Spleen (tissue), 7 donors: ENCODE data around the gene LIN7C.

ENCODE experiments used
- POLR2AphosphoS5 ChIP-seq, 3 donors: sonication (generic); formaldehyde crosslinking; IDR thresholded peaks; one replicate each; pipeline ENCODE4 v1.5.1; 2017; ENCODE audit warnings: antibody characterized with exemption in 3 of 3
- TF ChIP-seq, protein P1 (sequence below), 11 experiments: fragments of 200-600 bp in 7 of 11; fragments of 450-650 bp in 4 of 11; sonication (generic) in 4 of 11; IDR thresholded peaks in 8 of 11; conservative IDR thresholded peaks in 3 of 11; 1 replicate in 7 of 11; 2 replicates in 4 of 11; pipeline versions ENCODE4 v1.4.0 to v1.8.0; 2016 to 2021; ENCODE audit warnings: antibody characterized with exemption in 11 of 11, inconsistent platforms in 4 of 11, mild to moderate bottlenecking in 1 of 11
- donor health status: DM: no; HTN: no; CAD: no; lungs with moderate emphysema.
- donor health status: DM: no; HTN: no; CAD: no.
- donor health status: DM: no; HTN: no; CAD: no.

DNA sequence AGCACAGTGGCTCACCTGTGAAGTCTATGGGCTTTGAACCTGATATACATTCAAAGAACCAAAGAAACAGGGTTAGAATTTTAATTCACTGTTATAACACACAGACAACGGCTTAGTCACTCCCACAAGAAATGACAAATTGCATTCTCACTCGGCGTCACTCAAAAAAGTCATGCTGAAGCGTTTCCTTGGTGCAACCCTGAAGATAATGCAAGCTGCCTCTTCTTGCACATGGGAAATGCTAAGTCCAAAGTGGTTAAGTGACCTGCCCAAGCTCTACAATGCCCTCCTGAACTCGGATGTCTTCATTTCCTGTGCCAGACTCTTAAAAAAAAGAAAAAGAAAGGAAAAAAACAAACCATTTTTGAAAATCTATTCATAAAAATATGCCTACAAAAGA, 44.0 kb downstream of the LIN7C start:
- TF ChIP-seq, protein P1, sequence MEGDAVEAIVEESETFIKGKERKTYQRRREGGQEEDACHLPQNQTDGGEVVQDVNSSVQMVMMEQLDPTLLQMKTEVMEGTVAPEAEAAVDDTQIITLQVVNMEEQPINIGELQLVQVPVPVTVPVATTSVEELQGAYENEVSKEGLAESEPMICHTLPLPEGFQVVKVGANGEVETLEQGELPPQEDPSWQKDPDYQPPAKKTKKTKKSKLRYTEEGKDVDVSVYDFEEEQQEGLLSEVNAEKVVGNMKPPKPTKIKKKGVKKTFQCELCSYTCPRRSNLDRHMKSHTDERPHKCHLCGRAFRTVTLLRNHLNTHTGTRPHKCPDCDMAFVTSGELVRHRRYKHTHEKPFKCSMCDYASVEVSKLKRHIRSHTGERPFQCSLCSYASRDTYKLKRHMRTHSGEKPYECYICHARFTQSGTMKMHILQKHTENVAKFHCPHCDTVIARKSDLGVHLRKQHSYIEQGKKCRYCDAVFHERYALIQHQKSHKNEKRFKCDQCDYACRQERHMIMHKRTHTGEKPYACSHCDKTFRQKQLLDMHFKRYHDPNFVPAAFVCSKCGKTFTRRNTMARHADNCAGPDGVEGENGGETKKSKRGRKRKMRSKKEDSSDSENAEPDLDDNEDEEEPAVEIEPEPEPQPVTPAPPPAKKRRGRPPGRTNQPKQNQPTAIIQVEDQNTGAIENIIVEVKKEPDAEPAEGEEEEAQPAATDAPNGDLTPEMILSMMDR (IDR thresholded peaks at IDR 0.05 in 8 of 11, conservative IDR thresholded peaks at IDR 0.05 in 3 of 11) = no peak
- TF ChIP-seq POLR2AphosphoS5 (IDR thresholded peaks at IDR 0.05) = no peak
